ENCODE data around the gene AP3M1.

The AP3M1 gene

GRCh38 chr10:74077416-74077815, 73.2 kb downstream of the AP3M1 start:
- no peak for DNase-seq

DNA sequence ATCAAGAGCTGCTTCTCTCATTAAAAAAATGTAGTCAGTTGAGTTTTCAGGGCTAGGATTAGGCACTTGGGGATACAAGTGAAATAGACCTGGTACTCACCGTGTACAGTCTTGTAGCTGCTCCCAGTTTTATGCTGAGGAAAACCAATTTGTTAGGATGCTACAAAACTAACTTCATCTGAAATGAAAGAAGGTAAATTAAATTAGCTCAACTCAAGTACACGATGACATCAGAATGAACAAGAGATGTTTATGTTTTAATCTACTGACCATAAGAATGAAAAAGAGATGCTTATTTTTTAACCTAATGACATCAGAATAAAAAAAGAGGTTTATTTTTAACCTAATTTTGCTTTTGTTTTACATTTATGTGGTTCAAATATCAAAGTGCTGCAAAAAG, 73.7 kb downstream of the AP3M1 start:
- DNase-seq, result no peak

DNA sequence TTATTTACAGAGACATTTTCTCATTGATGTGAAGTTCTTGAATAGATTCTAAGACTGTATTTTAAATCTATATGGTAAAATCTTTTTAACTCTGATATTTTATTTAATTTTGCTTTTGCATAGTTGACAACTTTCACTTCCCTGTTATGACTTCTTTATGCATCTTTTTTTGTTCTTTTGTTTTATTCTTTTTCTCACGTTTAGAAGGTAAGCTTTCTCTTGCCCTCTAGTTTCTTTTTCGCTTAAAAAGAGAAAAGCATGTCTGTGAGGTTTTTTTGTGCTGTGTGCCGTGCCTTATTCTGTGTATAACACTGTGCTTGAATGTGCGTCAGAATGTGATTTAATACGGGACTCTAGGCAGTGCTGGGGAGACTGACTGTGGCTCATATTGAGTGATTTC, 74.7 kb downstream of the AP3M1 start:
- DNase-seq, result no peak

GRCh38 chr10:74072503-74072902, 78.1 kb downstream of the AP3M1 start:
- no peak for DNase-seq

- DNase-seq, result peak; percentile 74
Measured at GRCh38 chr10:74071157-74071556, 79.5 kb downstream of the AP3M1 start.

Data from fibroblast of skin of scalp (primary cell).